Fibroblast of the aortic adventitia (primary cell): ENCODE data around the gene ELMO1. TPM values are rescaled to one million over a fixed set of nuclear protein-coding genes. Genes with fewer than 3 reads are reported as not detected.

Experiments used
- DNase-seq: peaks from one replicate; pipeline ENCODE4 v3.0.0-alpha.2; 2010; ENCODE audit warnings: low read depth
- H3K4me3 ChIP-seq: 2 replicates; pipeline ENCODE4 v1.5.1; 2011; ENCODE audit warnings: low read depth, mild to moderate bottlenecking, control low read depth, low read length, moderate library complexity
- total RNA-seq: library from RNA; depleted of rRNA; stranded (reverse); fragments of >200 nt; gene quantifications from 2 replicates; pipeline ENCODE4 v1.2.3, GENCODE V29; 2012; ENCODE audit warnings: low replicate concordance
- TF ChIP-seq, protein P1 (sequence below): IDR thresholded peaks from 2 replicates; pipeline ENCODE4 v1.5.1; 2011; ENCODE audit warnings: mild to moderate bottlenecking, low read length, control low read depth, inconsistent platforms; ENCODE audit not compliant: insufficient read depth

ELMO1 gene
- total RNA-seq, 1 donor = 1.3 TPM

DNA sequence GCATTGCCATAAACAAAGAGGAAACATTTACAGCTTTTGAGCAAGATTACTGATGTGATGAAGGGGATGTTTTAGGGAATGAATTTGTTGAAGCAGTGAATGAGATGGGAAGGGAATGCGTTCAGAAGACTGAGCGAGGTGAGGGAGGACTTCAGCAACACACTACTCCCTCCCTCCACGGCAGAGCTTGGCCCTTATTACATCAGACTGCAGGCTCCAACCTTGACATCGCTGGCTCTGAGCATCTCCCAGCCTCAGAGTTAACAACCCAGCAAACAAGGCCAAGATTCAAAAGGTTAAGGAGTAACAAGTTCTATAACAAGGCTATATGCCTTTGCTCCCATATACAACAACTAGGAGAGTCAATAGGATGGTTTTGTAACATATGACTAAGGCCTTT lies 164.4 kb downstream of the ELMO1 start:
- DNase-seq = no peak
- TF ChIP-seq, protein P1, sequence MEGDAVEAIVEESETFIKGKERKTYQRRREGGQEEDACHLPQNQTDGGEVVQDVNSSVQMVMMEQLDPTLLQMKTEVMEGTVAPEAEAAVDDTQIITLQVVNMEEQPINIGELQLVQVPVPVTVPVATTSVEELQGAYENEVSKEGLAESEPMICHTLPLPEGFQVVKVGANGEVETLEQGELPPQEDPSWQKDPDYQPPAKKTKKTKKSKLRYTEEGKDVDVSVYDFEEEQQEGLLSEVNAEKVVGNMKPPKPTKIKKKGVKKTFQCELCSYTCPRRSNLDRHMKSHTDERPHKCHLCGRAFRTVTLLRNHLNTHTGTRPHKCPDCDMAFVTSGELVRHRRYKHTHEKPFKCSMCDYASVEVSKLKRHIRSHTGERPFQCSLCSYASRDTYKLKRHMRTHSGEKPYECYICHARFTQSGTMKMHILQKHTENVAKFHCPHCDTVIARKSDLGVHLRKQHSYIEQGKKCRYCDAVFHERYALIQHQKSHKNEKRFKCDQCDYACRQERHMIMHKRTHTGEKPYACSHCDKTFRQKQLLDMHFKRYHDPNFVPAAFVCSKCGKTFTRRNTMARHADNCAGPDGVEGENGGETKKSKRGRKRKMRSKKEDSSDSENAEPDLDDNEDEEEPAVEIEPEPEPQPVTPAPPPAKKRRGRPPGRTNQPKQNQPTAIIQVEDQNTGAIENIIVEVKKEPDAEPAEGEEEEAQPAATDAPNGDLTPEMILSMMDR = no peak
- no peak overlapping the region for H3K4me3 ChIP-seq

DNA sequence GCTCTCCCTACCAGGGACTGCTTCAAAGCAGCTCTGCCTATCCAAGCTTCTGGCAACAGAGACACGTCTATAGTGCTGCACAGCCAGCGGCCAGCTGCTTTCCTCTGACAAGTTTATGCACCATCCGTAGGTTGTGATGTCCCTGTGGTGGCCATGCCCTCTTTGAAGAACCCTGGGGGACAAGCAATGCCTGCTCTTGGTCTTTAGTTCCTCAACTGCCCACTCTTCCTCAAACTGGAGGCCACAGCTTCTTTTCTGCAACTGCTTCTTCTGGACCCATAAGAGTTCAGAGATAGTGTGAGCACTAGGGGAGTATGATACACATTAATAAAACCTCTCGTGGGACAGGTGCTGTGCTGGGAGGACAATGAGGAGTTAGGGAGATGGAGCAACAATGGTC lies 164.9 kb downstream of the ELMO1 start:
- TF ChIP-seq, protein P1 = no peak
- DNase-seq = no peak
- no peak overlapping the region for H3K4me3 ChIP-seq

DNA sequence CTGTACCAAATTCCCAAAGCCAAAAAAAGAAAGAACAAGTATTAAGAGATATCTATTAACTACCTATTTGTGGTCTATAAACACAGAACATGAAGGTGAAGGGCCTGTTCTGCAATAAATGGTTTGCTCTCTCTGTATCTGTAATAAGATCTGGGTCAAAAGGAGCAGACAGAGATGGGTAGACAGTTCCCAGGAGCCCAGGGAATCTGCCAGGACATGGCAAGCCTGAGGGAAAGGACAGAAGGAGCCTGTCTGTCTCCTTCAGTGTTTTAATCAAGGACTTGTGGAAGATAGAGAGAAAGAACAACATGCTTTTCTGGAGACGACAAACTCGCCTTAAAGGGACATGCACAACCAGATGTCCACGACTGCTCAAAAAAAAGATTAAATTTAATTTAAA lies 165.7 kb downstream of the ELMO1 start:
- no peak for DNase-seq
- H3K4me3 ChIP-seq = no peak overlapping the region
- TF ChIP-seq, protein P1 = no peak

DNA sequence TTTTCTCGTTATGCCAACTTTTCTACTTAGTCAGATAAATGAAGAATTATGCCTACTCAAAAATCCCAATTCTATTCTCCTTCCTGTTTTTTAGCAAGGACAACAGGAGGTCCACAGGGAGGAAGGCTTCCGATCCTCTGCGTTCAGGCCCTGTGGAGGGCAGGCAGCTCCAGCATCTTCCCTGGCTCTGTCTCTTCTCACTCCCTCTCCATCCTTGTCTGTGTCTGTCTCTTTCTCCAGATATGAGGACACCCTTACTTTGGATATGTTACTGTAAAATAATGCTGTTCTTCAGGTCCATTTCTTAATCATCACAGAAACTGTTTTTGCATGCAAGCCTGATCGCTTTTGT lies 166.6 kb downstream of the ELMO1 start:
- no peak overlapping the region for H3K4me3 ChIP-seq
- TF ChIP-seq, protein P1 = no peak
- DNase-seq = no peak

DNA sequence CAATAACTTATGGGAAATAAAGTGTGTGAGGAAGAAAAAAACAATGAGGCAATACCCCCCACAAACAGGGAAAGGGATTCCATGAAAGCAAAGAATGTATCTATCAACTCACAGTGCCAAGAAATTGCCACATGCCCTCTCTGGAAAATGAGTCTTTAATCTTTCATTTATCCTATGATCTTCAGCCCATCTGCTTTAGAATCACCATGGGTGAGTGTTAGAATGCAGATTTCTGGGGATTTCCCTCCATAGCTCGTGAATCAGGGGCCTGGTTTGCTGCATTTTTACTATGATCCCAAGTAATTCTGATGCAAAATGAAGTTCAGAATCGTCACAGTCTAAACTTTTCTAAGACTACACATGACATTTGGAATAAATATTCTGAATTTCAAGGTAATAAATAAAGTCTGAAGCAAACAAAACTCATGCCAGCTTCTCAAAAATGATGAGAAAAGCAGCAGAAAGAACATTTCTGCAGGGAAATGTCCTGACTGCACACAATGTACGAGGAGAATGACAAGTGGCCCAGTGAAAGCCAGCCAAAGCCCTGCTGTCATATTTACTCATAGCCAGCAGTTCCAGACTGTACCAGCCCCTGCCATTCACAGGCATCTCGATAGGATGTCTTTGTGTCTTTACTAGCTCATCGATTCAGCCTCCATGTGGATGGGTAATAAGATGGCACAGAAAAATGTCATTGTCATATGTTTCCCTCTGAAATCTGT lies 167.1 kb downstream of the ELMO1 start:
- TF ChIP-seq, protein P1 = no peak

DNA sequence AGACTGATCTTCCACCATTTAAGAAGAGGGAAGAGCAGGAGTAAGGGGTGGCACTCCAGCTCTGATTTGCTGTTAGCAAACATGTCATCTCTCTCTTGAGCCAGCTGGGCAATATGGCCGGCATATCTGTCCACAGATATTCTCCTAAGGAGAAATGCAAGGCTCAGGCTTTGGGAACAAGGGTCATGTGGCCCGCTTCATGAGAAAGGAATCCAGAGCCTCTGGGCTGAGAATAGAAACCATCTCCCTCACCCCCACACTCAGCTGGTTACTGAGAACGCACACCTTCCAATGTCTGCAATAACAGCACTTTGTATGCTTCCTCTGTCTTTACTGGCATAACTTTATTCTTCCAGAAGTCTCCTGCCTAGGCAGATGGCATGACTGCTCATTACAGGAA lies 171.2 kb downstream of the ELMO1 start:
- TF ChIP-seq, protein P1 = no peak
- H3K4me3 ChIP-seq = no peak overlapping the region
- DNase-seq = no peak

More for the DNA sequence above, 167.1 kb downstream of the ELMO1 start:
- DNase-seq = no peak
- no peak overlapping the region for H3K4me3 ChIP-seq

DNA sequence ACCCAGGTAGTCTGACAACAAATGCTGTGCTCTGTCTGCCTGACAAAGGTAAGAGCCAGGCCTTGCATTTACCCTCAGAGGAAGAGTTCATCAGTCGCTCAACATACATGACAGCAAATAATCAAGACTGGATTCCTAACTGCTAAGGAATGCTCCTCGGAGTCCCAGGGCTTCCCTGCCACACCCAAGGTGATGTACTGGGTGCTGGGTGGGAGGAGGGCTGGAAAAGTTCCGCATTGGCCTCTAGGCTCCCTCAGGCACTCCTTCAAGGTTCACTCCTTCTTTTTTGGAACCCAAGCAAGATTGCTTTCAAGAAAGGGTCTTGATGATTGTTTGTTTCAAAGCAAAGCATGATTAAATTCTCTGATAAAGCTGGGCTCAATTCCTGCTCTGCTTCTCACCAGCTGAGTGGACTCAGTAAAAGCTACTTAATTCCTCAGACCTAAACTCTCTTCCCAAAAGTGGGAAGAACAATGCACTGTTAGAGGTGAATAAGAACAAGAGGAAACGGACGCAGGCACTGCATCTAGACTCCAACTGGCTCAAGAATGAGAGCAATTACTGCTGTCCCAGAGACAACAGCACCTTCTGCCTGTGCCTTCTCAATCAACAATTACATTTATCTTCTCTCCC lies 173.5 kb downstream of the ELMO1 start:
- no peak for DNase-seq
- TF ChIP-seq, protein P1 = no peak
- H3K4me3 ChIP-seq = no peak overlapping the region
